OCI-LY3 (cell line): ENCODE data around the gene BAZ1A.

ENCODE experiments used
- H2AFZ ChIP-seq: fragments of 200-600, 300-600 bp; shearing (Covaris generic); 2 replicates; pipeline ENCODE4 v1.6.0; 2014; ENCODE audit warnings: antibody characterized with exemption, low read depth, low read length
- H3K27ac ChIP-seq: fragments of 200-600, 300-600 bp; sonication (generic); 2 replicates; pipeline ENCODE4 v1.5.1; 2014; ENCODE audit warnings: mild to moderate bottlenecking, low read length, moderate library complexity, mixed read lengths
- H3K27me3 ChIP-seq: fragments of 200-600, 300-600 bp; sonication (generic); 2 replicates; pipeline ENCODE4 v1.6.1; 2014; ENCODE audit warnings: low read depth, low read length, mixed read lengths
- H3K36me3 ChIP-seq: fragments of 200-600, 300-600 bp; sonication (generic); replicated peaks from 2 replicates; pipeline ENCODE3; 2014; ENCODE audit warnings: low read depth, low read length, mixed read lengths
- H3K4me1 ChIP-seq: fragments of 300-600, 200-600 bp; sonication (generic); 2 replicates; pipeline ENCODE4 v1.6.1; 2014; ENCODE audit warnings: low read length, mixed read lengths
- H3K4me2 ChIP-seq: fragments of 200-600, 300-600 bp; sonication (generic); 2 replicates; pipeline ENCODE4 v1.6.1; 2014; ENCODE audit warnings: low read length, mixed read lengths
- H3K4me3 ChIP-seq: fragments of 300-600, 200-600 bp; sonication (generic); 2 replicates; pipeline ENCODE4 v1.5.1; 2014; ENCODE audit warnings: antibody characterized with exemption, mild to moderate bottlenecking, low read length, moderate library complexity
- H3K79me2 ChIP-seq: fragments of 300-600, 200-600 bp; shearing (Covaris generic); 2 replicates; pipeline ENCODE4 v1.6.1; 2014; ENCODE audit warnings: mild to moderate bottlenecking, low read length, mixed read lengths
- H3K9ac ChIP-seq: fragments of 300-600, 200-600 bp; shearing (Covaris generic); 2 replicates; pipeline ENCODE4 v1.6.0; 2014; ENCODE audit warnings: mild to moderate bottlenecking, low read length, moderate library complexity
- H3K9me3 ChIP-seq: fragments of 200-600, 300-600 bp; shearing (Covaris generic); 2 replicates; pipeline ENCODE4 v1.6.1; 2014; ENCODE audit warnings: low read length, mixed read lengths; ENCODE audit not compliant: insufficient read depth
- H4K20me1 ChIP-seq: fragments of 200-600, 300-600 bp; sonication (generic); 2 replicates; pipeline ENCODE4 v1.6.1; 2016; ENCODE audit warnings: low read length, mixed read lengths; ENCODE audit not compliant: insufficient read depth
- CTCF ChIP-seq: fragments of 200-600, 300-600 bp; sonication (generic); IDR thresholded peaks from 2 replicates; pipeline ENCODE4 v1.5.1; 2014; ENCODE audit warnings: antibody characterized with exemption, low read length, low read depth
- EZH2phosphoT487 ChIP-seq: fragments of 200-600 bp; shearing (Covaris generic); IDR thresholded peaks from 2 replicates; pipeline ENCODE4 v1.6.1; 2018; ENCODE audit warnings: antibody characterized with exemption, mixed run types, low read depth

Gene BAZ1A

GRCh38 chr14:34710744-34711143 lies 164.4 kb downstream of the BAZ1A start:
- no peak overlapping the region for H3K9ac ChIP-seq
- H3K4me1 ChIP-seq, result peaks cover 14% of the 10 kb centered on the region
- peaks cover 12% of the 10 kb centered on the region for H3K36me3 ChIP-seq
- no peak overlapping the region for H3K4me2 ChIP-seq
- peaks cover 10% of the 10 kb centered on the region for H3K79me2 ChIP-seq
- no peak overlapping the region for H3K4me3 ChIP-seq
- TF ChIP-seq CTCF (no peak), EZH2phosphoT487 (no peak)
- no peaks in the 10 kb centered on the region for H3K9me3 ChIP-seq
- H3K27ac ChIP-seq, result no peak overlapping the region
- no peaks in the 10 kb centered on the region for H4K20me1 ChIP-seq
- no peak overlapping the region for H2AFZ ChIP-seq
- 0 out of 2 replicates have a peak, but pooled peaks cover 6% of the 10 kb centered on the region for H3K27me3 ChIP-seq

GRCh38 chr14:34710006-34710405 lies 165.2 kb downstream of the BAZ1A start:
- Histone ChIP-seq H3K9ac (no peak overlapping the region), H3K4me2 (no peak overlapping the region), H4K20me1 (no peaks in the 10 kb centered on the region), H3K4me1 (peaks cover 8% of the 10 kb centered on the region), H3K9me3 (no peaks in the 10 kb centered on the region), H2AFZ (no peak overlapping the region), H3K4me3 (no peak overlapping the region), H3K27ac (no peak overlapping the region), H3K27me3 (no peaks in the 10 kb centered on the region), H3K36me3 (peaks cover 12% of the 10 kb centered on the region), H3K79me2 (peaks cover 10% of the 10 kb centered on the region)
- TF ChIP-seq CTCF (no peak), EZH2phosphoT487 (no peak)

GRCh38 chr14:34707722-34708121 lies 167.4 kb downstream of the BAZ1A start:
- Histone ChIP-seq H3K4me1 (no peaks in the 10 kb centered on the region), H3K27ac (no peak overlapping the region), H3K36me3 (peaks cover 12% of the 10 kb centered on the region), H3K79me2 (no peaks in the 10 kb centered on the region; the same call in 1 of the 2 replicates), H2AFZ (no peak overlapping the region), H3K4me3 (no peak overlapping the region), H3K9ac (no peak overlapping the region), H4K20me1 (no peaks in the 10 kb centered on the region), H3K27me3 (no peaks in the 10 kb centered on the region), H3K9me3 (no peaks in the 10 kb centered on the region), H3K4me2 (no peak overlapping the region)
- TF ChIP-seq CTCF, result no peak
